Gastroesophageal sphincter (tissue), 4 donors: Measurements from ENCODE around the gene APOL5. TPM values are rescaled to one million over a fixed set of nuclear protein-coding genes. Genes with fewer than 3 reads are reported as not detected.
"Not testable (repeated sequence)": the region's sequence is repeated elsewhere in the genome, so short reads cannot be mapped to it uniquely, and the experiment has no call there.

Experiments used
- ATAC-seq: fragments of 150-250 bp; one replicate; pipeline ENCODE4 v1.9.1; 2016; ENCODE audit warnings: mild to moderate bottlenecking, moderate library complexity
- H3K27ac ChIP-seq, 4 donors: fragments of 200-600 bp; sonication (generic) in 3 of 4; 1 replicate in 3 of 4; 2 replicates in 1 of 4; pipeline ENCODE4 v1.5.1; 2016 to 2019
- H3K27me3 ChIP-seq: fragments of 200-600 bp; sonication (generic); one replicate; pipeline ENCODE4 v1.5.1; 2019
- H3K36me3 ChIP-seq, 2 donors: fragments of 200-600 bp; sonication (generic); one replicate each; pipeline ENCODE4 v1.5.1; 2019; ENCODE audit warnings: control low read depth in 1 of 2
- H3K4me1 ChIP-seq, 3 donors: fragments of 200-600 bp; sonication (generic); 1 replicate in 2 of 3; 2 replicates in 1 of 3; pipeline ENCODE4 v1.5.1; 2016 to 2019; ENCODE audit warnings: control low read depth in 2 of 3
- H3K4me3 ChIP-seq, 2 donors: fragments of 200-600 bp; sonication (generic); one replicate each; pipeline ENCODE4 v1.5.1; 2019; ENCODE audit warnings: mild to moderate bottlenecking in 1 of 2, moderate library complexity in 1 of 2
- H3K9me3 ChIP-seq, 3 donors: fragments of 200-600 bp; sonication (generic); one replicate each; pipeline ENCODE4 v1.5.1; 2017 to 2019; ENCODE audit warnings: control low read depth in 2 of 3
- CTCF ChIP-seq, 4 experiments: fragments of 200-600 bp in 2 of 4; fragments of 450-650 bp in 2 of 4; sonication (generic) in 1 of 4; IDR thresholded peaks; one replicate each; pipeline ENCODE4 v1.5.1; 2017 to 2019; ENCODE audit warnings: antibody characterized with exemption in 4 of 4, mild to moderate bottlenecking in 2 of 4, moderate library complexity in 2 of 4
- EP300 ChIP-seq: sonication (generic); formaldehyde crosslinking; IDR thresholded peaks from one replicate; pipeline ENCODE4 v1.6.1; 2017; ENCODE audit warnings: antibody characterized with exemption, mild to moderate bottlenecking
- POLR2A ChIP-seq, 2 donors: fragments of 450-650 bp; IDR thresholded peaks; one replicate each; pipeline ENCODE4 v1.6.1; 2017; ENCODE audit warnings: antibody characterized with exemption in 2 of 2, mild to moderate bottlenecking in 2 of 2, moderate library complexity in 1 of 2
- POLR2AphosphoS5 ChIP-seq: sonication (generic); formaldehyde crosslinking; IDR thresholded peaks from one replicate; pipeline ENCODE4 v1.6.1; 2017; ENCODE audit warnings: antibody characterized with exemption
- WGBS, 2 donors: methylation state at CpG; one replicate each; pipeline ENCODE4 v1.1.5; 2018; ENCODE audit warnings: low coverage in 1 of 2; 5-methylcytosine and 5-hydroxymethylcytosine counted together
- total RNA-seq, 4 donors: library from RNA; depleted of rRNA; stranded (reverse); fragments of >200 nt; gene quantifications; one replicate each; pipeline ENCODE4 v1.1.0, GENCODE V29; 2016

Gene APOL5
- total RNA-seq, 4 donors from 2014 or later: not detected

GRCh38 chr22:35697142-35697541 is 20.5 kb upstream of the APOL5 start:
- TF ChIP-seq POLR2A (IDR thresholded peaks at IDR 0.05): no peak
- no peak for TF ChIP-seq POLR2AphosphoS5
- TF ChIP-seq CTCF (IDR thresholded peaks at IDR 0.05): no peak
- no peak for TF ChIP-seq EP300
- Histone ChIP-seq H3K9me3 (no peaks in the 10 kb centered on the region), H3K4me3 (no peak overlapping the region), H3K4me1 (no peaks in the 10 kb centered on the region), H3K27me3 (peaks cover 9% of the 10 kb centered on the region), H3K27ac (no peak overlapping the region), H3K36me3 (no peaks in the 10 kb centered on the region)
- no peak for ATAC-seq
- 69 to 89% methylated on average over 7 to 10 of the region's 14 CpGs for WGBS, 2 donors

GRCh38 chr22:35699852-35700251 is 17.8 kb upstream of the APOL5 start:
- not testable (repeated sequence) for H3K4me3 ChIP-seq
- WGBS, 2 donors: 78% methylated on average over 6 of the region's 6 CpGs; no CpG with 5 or more reads in 1 of the 2 donors

GRCh38 chr22:35703861-35704584 is 13.6 kb upstream of the APOL5 start:
- 61 to 82% methylated on average over 3 to 6 of the region's 7 CpGs for WGBS, 2 donors
- Histone ChIP-seq H3K27ac (no peak overlapping the region), H3K4me1 (no peaks in the 10 kb centered on the region), H3K9me3 (no peaks in the 10 kb centered on the region), H3K36me3 (no peaks in the 10 kb centered on the region), H3K4me3 (no peak overlapping the region), H3K27me3 (no peaks in the 10 kb centered on the region)
- no peak for ATAC-seq
- TF ChIP-seq POLR2AphosphoS5 (no peak), CTCF (IDR thresholded peaks at IDR 0.05) (no peak), POLR2A (IDR thresholded peaks at IDR 0.05) (no peak), EP300 (no peak)

More at GRCh38 chr22:35699852-35700251, 17.8 kb upstream of the APOL5 start:
- not testable (repeated sequence) for H3K36me3 ChIP-seq, H3K4me1 ChIP-seq, H3K9me3 ChIP-seq, H3K27ac ChIP-seq, H3K27me3 ChIP-seq, ATAC-seq

- Histone ChIP-seq H3K27ac (no peak overlapping the region), H3K9me3 (no peaks in the 10 kb centered on the region), H3K4me1 (no peaks in the 10 kb centered on the region), H3K4me3 (no peak overlapping the region), H3K27me3 (no peaks in the 10 kb centered on the region), H3K36me3 (no peaks in the 10 kb centered on the region)
- WGBS, 2 donors: 90 to 100% methylated on average over 3 of the region's 3 CpGs
- TF ChIP-seq POLR2AphosphoS5: no peak
- TF ChIP-seq EP300: no peak
- TF ChIP-seq CTCF (IDR thresholded peaks at IDR 0.05): no peak
- no peak for TF ChIP-seq POLR2A (IDR thresholded peaks at IDR 0.05)
- no peak for ATAC-seq
Measured at GRCh38 chr22:35705141-35705540, 12.5 kb upstream of the APOL5 start.

- H3K9me3 ChIP-seq: peaks cover 0 to 11% (median 0%) of the 10 kb centered on the region in 3 donors
- no peak for ATAC-seq
Measured at GRCh38 chr22:35708453-35708852, 9.2 kb upstream of the APOL5 start.

GRCh38 chr22:35708917-35709316 is 8.8 kb upstream of the APOL5 start:
- Histone ChIP-seq H3K36me3 (no peaks in the 10 kb centered on the region), H3K4me3 (no peak overlapping the region), H3K27ac (no peak overlapping the region), H3K9me3 (peaks cover 0 to 12% (median 0%) of the 10 kb centered on the region in 3 donors), H3K27me3 (no peaks in the 10 kb centered on the region), H3K4me1 (no peaks in the 10 kb centered on the region)
- 83 to 88% methylated on average over 6 to 7 of the region's 7 CpGs for WGBS, 2 donors
- no peak for ATAC-seq
- TF ChIP-seq EP300 (no peak), CTCF (IDR thresholded peaks at IDR 0.05) (no peak), POLR2A (IDR thresholded peaks at IDR 0.05) (no peak), POLR2AphosphoS5 (no peak)

More at GRCh38 chr22:35708453-35708852, 9.2 kb upstream of the APOL5 start:
- H3K4me1 ChIP-seq: no peaks in the 10 kb centered on the region
- no peak overlapping the region for H3K4me3 ChIP-seq
- H3K27me3 ChIP-seq: no peaks in the 10 kb centered on the region
- WGBS, 2 donors: 44 to 53% methylated on average over 7 of the region's 7 CpGs
- no peaks in the 10 kb centered on the region for H3K36me3 ChIP-seq
- no peak overlapping the region for H3K27ac ChIP-seq
- TF ChIP-seq POLR2A (IDR thresholded peaks at IDR 0.05): no peak
- TF ChIP-seq POLR2AphosphoS5: no peak
